Heart right ventricle (tissue), 12 donors: ENCODE data around the gene TTN. TPM values are rescaled to one million over a fixed set of nuclear protein-coding genes. Genes with fewer than 3 reads are reported as not detected.

Experiments
- polyA plus RNA-seq, 2 donors: library from polyadenylated mRNA; stranded (reverse); fragments of 200-250 nt; gene quantifications; one replicate each; pipeline ENCODE4 v1.2.3, GENCODE V29; 2013
- total RNA-seq, 10 donors: library from RNA; stranded (reverse); fragmentation: NEBNext Ultra II Directional in 3 of 10; extraction: Animal tissue kit (Norgen Biotek cat#: 25700) in 3 of 10; gene quantifications; one replicate each; pipeline versions ENCODE4 v1.2.1 to v1.2.4, GENCODE V29; 2021 to 2023
- donor health status: ischemic (EF 13 %, LVEDD 7.1; RV severe dilation, severe dysfunction).
- donor health status: healthy with polysubstance abuse.
- donor health status: DM: no; HTN: yes; CAD: no.
- donor health status: DM: no; HTN: no; CAD: no.
- donor health status: ischemic (EF 25% LVEDD 6.9; RV normal size, moderate dysfunction).
- donor health status: ischemic (EF 25% LVEDD 5.7; RV mildly dilated, moderate dysfunction).
- donor health status: healthy.
- donor health status: nonischemic (EF 11% LVEDD 7.7; RV severe dilation, severe dysfunction).
- donor health status: DM: yes; HTN: yes; CAD: no.
- donor health status: PGD.
- donor health status: ischemic (EF 29% LVEDD 5.4; RV normal size, mild dysfunction).
- donor health status: nonischemic (EF 23%, LVEDD 6.1; RV moderate dilation, normal function).

The TTN gene
- total and polyA plus RNA-seq, 12 donors: 65.7 to 4,921 (median 3,636) TPM

Other genes with a start within 250 kb of the TTN start
- gene CCDC141, start 242.7 kb upstream of the TTN start, total RNA-seq: 100 to 1,000 TPM; 138 to 379 (median 236) TPM
- 10 to 100 TPM in 1 of 2 donors, 1 to 10 TPM in 1; 5.2 to 15.2 TPM for gene CCDC141, start 242.7 kb upstream of the TTN start, polyA plus RNA-seq